Neutrophil (primary cell): ENCODE results near the gene ZBED5.

Experiments
- H3K27ac ChIP-seq: fragments of 200-600 bp; sonication (generic); 2 replicates; pipeline ENCODE4 v1.5.1; 2016; ENCODE audit warnings: mild to moderate bottlenecking, moderate library complexity
- H3K27me3 ChIP-seq: fragments of 200-600 bp; sonication (generic); 2 replicates; pipeline ENCODE4 v1.6.0; 2016; ENCODE audit warnings: mild to moderate bottlenecking
- H3K36me3 ChIP-seq: fragments of 200-600 bp; sonication (generic); 2 replicates; pipeline ENCODE4 v1.5.1; 2017
- H3K4me1 ChIP-seq, 2 experiments: fragments of 200-600 bp in 1 of 2; sonication (generic) in 1 of 2; 1 replicate in 1 of 2; 2 replicates in 1 of 2; pipeline versions ENCODE4 v1.5.1 to v1.6.1; 2013 to 2016; ENCODE audit warnings: low read depth in 1 of 2, low read length in 1 of 2, mild to moderate bottlenecking in 1 of 2, moderate library complexity in 1 of 2; ENCODE audit not compliant: control insufficient read depth in 1 of 2, insufficient read depth in 1 of 2
- H3K4me3 ChIP-seq, 2 experiments: fragments of 200-600 bp in 1 of 2; sonication (generic) in 1 of 2; 1 replicate in 1 of 2; 2 replicates in 1 of 2; pipeline ENCODE4 v1.5.1; 2013 to 2016; ENCODE audit warnings: low read depth in 1 of 2, low read length in 1 of 2, mild to moderate bottlenecking in 1 of 2, moderate library complexity in 1 of 2
- H3K9me3 ChIP-seq: fragments of 200-600 bp; sonication (generic); 2 replicates; pipeline ENCODE4 v1.5.1; 2016
- TF ChIP-seq, protein P1 (sequence below): fragments of 200-600 bp; sonication (generic); IDR thresholded peaks from 2 replicates; pipeline ENCODE4 v1.5.1; 2016; ENCODE audit warnings: antibody characterized with exemption

Gene ZBED5

DNA sequence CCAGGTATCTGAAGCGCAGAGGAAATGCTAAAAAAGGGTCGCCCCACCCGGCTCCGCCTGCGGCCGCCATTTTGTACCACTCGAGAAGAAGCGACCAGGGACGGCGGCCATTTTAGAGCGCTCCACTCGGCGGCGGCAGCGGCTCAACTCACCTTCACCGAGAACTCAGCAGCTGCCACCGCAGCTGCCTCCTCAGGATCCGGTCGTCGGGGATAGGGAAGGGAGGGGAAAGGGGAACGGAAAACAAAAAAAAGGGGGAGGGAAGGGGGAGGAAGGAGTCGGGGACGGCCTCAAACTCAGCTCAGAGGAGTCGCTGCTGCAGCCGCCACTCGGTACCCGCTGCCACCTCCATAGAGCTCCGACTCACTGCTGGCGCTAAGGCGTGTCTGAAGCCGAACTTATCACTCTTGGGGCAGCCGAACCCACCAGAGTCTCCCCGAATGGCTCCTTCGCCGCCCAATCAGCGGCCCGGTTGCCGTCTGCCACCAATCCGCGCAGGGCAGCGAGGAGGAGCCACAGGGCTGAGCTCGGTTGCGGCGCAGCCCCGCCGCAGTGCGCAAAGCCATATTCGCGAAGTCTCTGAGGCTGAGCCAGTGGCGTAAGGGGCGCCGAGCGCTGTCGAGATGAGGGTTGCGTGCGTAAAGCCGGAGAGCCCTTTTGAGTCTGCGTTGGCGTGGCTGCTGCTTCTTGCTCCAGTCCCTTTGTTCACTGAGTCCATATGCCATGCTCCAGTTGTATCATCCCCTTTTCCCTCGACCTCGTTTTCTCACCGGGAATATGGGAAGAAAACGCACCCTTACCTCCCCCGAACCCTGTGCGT lies 49.1 kb downstream of the ZBED5 start, which contains the start of gene EIF4G2:
Gene EIF4G2 (minus strand): TSS at position 374 of the 820 bp plus-strand sequence.
- no peaks in the 10 kb centered on the region for H3K27me3 ChIP-seq
- peak within 1 kb of the TSS; percentile 93 to 96 for H3K4me3 ChIP-seq
- no peaks in the 10 kb centered on the region for H3K9me3 ChIP-seq
- H3K27ac ChIP-seq, result peak within 1 kb of the TSS; percentile 95
- peaks cover 40 to 41% of the 10 kb centered on the region in 2 experiments for H3K4me1 ChIP-seq
- peaks cover 33% of the 10 kb centered on the region for H3K36me3 ChIP-seq
- TF ChIP-seq, protein P1, sequence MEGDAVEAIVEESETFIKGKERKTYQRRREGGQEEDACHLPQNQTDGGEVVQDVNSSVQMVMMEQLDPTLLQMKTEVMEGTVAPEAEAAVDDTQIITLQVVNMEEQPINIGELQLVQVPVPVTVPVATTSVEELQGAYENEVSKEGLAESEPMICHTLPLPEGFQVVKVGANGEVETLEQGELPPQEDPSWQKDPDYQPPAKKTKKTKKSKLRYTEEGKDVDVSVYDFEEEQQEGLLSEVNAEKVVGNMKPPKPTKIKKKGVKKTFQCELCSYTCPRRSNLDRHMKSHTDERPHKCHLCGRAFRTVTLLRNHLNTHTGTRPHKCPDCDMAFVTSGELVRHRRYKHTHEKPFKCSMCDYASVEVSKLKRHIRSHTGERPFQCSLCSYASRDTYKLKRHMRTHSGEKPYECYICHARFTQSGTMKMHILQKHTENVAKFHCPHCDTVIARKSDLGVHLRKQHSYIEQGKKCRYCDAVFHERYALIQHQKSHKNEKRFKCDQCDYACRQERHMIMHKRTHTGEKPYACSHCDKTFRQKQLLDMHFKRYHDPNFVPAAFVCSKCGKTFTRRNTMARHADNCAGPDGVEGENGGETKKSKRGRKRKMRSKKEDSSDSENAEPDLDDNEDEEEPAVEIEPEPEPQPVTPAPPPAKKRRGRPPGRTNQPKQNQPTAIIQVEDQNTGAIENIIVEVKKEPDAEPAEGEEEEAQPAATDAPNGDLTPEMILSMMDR, result no peak

DNA sequence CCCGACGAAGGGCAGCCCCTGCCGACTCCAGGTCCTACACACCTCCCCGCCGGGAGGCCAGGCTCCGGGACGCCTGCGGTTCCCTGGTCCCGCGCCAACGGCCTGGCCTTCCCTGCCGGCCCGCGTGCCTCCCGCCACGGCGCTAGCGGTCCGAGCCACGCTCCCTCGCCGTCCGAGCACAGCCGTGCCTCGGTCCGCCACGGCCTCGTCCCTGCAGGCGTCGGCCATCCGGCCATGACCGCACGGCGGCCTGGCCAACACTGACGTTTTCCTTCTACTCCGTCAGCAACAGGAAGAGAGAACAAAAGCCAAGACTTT lies 49.7 kb downstream of the ZBED5 start:
- H3K36me3 ChIP-seq, result peaks cover 39% of the 10 kb centered on the region

DNA sequence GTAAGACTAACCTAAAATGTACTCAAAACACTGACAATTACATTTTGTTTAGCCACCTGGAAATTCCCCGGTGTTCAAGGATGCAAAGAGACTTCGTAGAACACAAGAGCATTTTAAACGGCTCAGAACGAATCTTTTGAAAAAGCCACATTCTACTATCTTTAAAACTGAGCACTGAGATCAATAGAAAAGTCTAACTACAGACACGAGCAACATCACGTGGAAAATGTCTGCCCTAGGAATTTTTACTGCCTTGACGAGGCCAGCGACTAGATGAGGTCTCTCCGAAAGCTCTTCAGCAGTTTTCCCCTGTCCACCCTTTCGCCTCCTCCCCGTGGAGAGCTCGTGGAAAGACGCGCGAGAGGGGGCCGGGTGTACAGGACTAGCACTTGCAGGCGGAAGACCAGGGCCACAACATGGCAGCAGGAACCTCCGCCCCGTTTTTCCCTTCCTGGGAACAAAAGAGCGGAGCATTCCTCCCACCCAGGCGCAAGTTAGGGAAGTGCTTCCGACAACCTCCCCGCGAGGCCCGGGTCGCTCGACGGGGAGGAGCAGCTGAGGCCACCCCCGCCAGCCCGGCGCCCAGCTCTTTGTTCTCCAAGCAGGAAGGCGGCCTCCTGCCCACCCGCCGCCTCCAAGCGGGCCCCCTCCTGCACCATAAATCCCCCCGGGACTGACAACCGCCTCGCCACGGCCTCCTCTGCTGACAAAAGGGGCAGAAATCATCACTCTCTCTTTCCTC lies 50.2 kb downstream of the ZBED5 start:
- Histone ChIP-seq H3K36me3 (peaks cover 44% of the 10 kb centered on the region), H3K4me1 (peaks cover 40 to 41% of the 10 kb centered on the region in 2 experiments), H3K27ac (peak overlapping the region; percentile 95), H3K4me3 (peak overlapping the region; percentile 93 to 96), H3K27me3 (no peaks in the 10 kb centered on the region), H3K9me3 (no peaks in the 10 kb centered on the region)
- TF ChIP-seq, protein P1, result no peak

More for the DNA sequence above, 49.7 kb downstream of the ZBED5 start:
- H3K4me3 ChIP-seq, result peak overlapping the region; percentile 93 to 96
- no peaks in the 10 kb centered on the region for H3K9me3 ChIP-seq
- H3K27ac ChIP-seq, result peak overlapping the region; percentile 95
- TF ChIP-seq, protein P1, result no peak
- no peaks in the 10 kb centered on the region for H3K27me3 ChIP-seq
- H3K4me1 ChIP-seq, result peaks cover 40 to 41% of the 10 kb centered on the region in 2 experiments

DNA sequence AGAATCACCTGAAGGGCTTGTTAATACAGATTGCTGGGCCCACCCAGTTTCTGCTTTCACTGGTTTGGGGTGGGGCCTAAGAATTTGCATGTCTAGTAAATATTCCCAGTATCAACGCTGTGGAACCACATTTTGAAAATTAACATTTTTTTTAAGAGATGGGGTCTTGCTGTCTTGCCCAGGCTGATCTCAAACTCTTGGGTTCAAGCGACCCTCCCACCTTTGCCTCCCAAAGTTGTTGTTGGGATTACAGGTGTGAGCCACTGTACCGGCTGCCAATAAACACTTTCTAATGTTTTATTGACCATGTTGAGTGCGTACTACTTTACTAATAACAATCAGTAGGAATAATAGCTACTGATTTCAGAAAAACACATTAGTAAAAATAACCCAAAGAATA lies 51.6 kb downstream of the ZBED5 start:
- peak overlapping the region; percentile 95 for H3K27ac ChIP-seq

DNA sequence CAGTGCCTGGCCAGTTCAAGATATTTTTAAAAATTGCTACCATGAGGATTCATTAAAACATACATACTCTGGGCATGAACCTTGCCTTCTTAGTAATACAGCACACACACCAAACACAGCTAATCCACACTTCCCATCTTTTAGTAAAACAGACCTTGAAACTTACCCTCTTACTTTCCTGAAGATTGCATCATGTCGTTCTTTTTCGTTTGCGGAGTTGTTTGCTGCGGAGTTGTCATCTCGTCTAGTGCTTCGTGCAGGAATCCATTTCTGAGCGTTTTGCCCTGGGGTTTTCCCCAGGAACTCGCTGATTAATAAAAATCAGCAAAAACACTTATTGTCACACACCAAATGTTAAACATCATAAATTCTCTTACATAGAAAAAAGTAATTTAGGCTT lies 52.1 kb downstream of the ZBED5 start:
- TF ChIP-seq, protein P1, result no peak
- peaks cover 40 to 41% of the 10 kb centered on the region in 2 experiments for H3K4me1 ChIP-seq
- H3K36me3 ChIP-seq, result peaks cover 63% of the 10 kb centered on the region
- H3K27me3 ChIP-seq, result no peaks in the 10 kb centered on the region
- H3K9me3 ChIP-seq, result no peaks in the 10 kb centered on the region
- no peak overlapping the region for H3K4me3 ChIP-seq
- peak overlapping the region; percentile 95 for H3K27ac ChIP-seq

More for the DNA sequence above, 51.6 kb downstream of the ZBED5 start:
- no peaks in the 10 kb centered on the region for H3K27me3 ChIP-seq
- peaks cover 58% of the 10 kb centered on the region for H3K36me3 ChIP-seq
- TF ChIP-seq, protein P1, result no peak
- peaks cover 40 to 41% of the 10 kb centered on the region in 2 experiments for H3K4me1 ChIP-seq
- H3K4me3 ChIP-seq, result peak overlapping the region in 1 of 2 experiments; percentile 96
- H3K9me3 ChIP-seq, result no peaks in the 10 kb centered on the region
